Tibial nerve (tissue), 4 donors: ENCODE data around the gene APBB1. TPM values are rescaled to one million over a fixed set of nuclear protein-coding genes. Genes with fewer than 3 reads are reported as not detected.
"Not testable (repeated sequence)": the region's sequence is repeated elsewhere in the genome, so short reads cannot be mapped to it uniquely, and the experiment has no call there.

ENCODE experiments used
- DNase-seq, 2 donors: peaks; one replicate each; pipeline ENCODE4 v3.0.0-alpha.2; 2019; ENCODE audit warnings: low spot score in 2 of 2
- H3K27ac ChIP-seq, 4 donors: fragments of 200-600 bp; sonication (generic) in 3 of 4; one replicate each; pipeline ENCODE4 v1.5.1; 2017 to 2019; ENCODE audit warnings: mild to moderate bottlenecking in 1 of 4
- H3K27me3 ChIP-seq, 2 donors: fragments of 200-600 bp; sonication (generic) in 1 of 2; one replicate each; pipeline versions ENCODE4 v1.5.1 to v1.6.0; 2017 to 2019
- H3K36me3 ChIP-seq, 3 donors: fragments of 200-600 bp; sonication (generic); one replicate each; pipeline ENCODE4 v1.5.1; 2018 to 2019
- H3K4me1 ChIP-seq, 4 donors: fragments of 200-600 bp; sonication (generic) in 3 of 4; one replicate each; pipeline ENCODE4 v1.5.1; 2017 to 2019
- H3K4me3 ChIP-seq, 4 donors: fragments of 200-600 bp; sonication (generic) in 3 of 4; one replicate each; pipeline ENCODE4 v1.5.1; 2017 to 2019; ENCODE audit warnings: mild to moderate bottlenecking in 1 of 4, moderate library complexity in 1 of 4
- H3K9me3 ChIP-seq, 4 donors: fragments of 200-600 bp; sonication (generic) in 3 of 4; one replicate each; pipeline ENCODE4 v1.5.1; 2017 to 2019
- CTCF ChIP-seq, 5 experiments: fragments of 200-600 bp in 3 of 5; fragments of 450-650 bp in 2 of 5; sonication (generic) in 3 of 5; IDR thresholded peaks; one replicate each; pipeline ENCODE4 v1.5.1; 2016 to 2019; ENCODE audit warnings: antibody characterized with exemption in 5 of 5, mild to moderate bottlenecking in 3 of 5, moderate library complexity in 2 of 5
- EP300 ChIP-seq, 2 donors: sonication (generic); formaldehyde crosslinking; IDR thresholded peaks; one replicate each; pipeline ENCODE4 v1.6.1; 2017; ENCODE audit warnings: antibody characterized with exemption in 2 of 2, mild to moderate bottlenecking in 1 of 2
- POLR2A ChIP-seq, 2 donors: fragments of 450-650 bp; IDR thresholded peaks; one replicate each; pipeline ENCODE4 v1.6.1; 2017; ENCODE audit warnings: antibody characterized with exemption in 2 of 2, mild to moderate bottlenecking in 2 of 2, moderate library complexity in 2 of 2
- WGBS, 2 donors: methylation state at CpG; one replicate each; pipeline ENCODE4 v1.1.5; 2018; 5-methylcytosine and 5-hydroxymethylcytosine counted together
- total RNA-seq, 4 donors: library from RNA; depleted of rRNA; stranded (reverse); fragments of >200 nt; gene quantifications; one replicate each; pipeline ENCODE4 v1.1.0, GENCODE V29; 2016

The APBB1 gene
- total RNA-seq, 4 donors from 2014 or later = 56.1 to 67.6 (median 62.8) TPM

GRCh38 chr11:6393989-6394670, 24.8 kb downstream of the APBB1 start:
- Histone ChIP-seq H3K27ac (no peak overlapping the region), H3K4me1 (peaks cover 0 to 28% (median 15%) of the 10 kb centered on the region in 4 donors), H3K27me3 (no peaks in the 10 kb centered on the region), H3K4me3 (no peak overlapping the region), H3K9me3 (no peaks in the 10 kb centered on the region), H3K36me3 (peaks cover 0 to 64% (median 3%) of the 10 kb centered on the region in 3 donors)
- 84 to 91% methylated on average over 16 of the region's 16 CpGs for WGBS, 2 donors
- TF ChIP-seq EP300 (IDR thresholded peaks at IDR 0.05) (no peak), POLR2A (IDR thresholded peaks at IDR 0.05) (no peak)
- no peak for DNase-seq

GRCh38 chr11:6392251-6392650, 26.6 kb downstream of the APBB1 start:
- H3K4me3 ChIP-seq, DNase-seq, H3K27me3 ChIP-seq, H3K9me3 ChIP-seq, H3K27ac ChIP-seq: not testable (repeated sequence)
- Histone ChIP-seq H3K36me3 (peaks cover 0 to 48% (median 0%) of the 10 kb centered on the region in 3 donors), H3K4me1 (peaks cover 0 to 46% (median 20%) of the 10 kb centered on the region in 4 donors)
- WGBS, 2 donors = 91 to 96% methylated on average over 4 of the region's 4 CpGs

GRCh38 chr11:6391537-6392134, 27.3 kb downstream of the APBB1 start:
- H3K4me3 ChIP-seq = peak overlapping the region in 2 of 4 donors; percentile 80 to 90
- TF ChIP-seq CTCF (IDR thresholded peaks at IDR 0.05) (no peak), POLR2A (IDR thresholded peaks at IDR 0.05) (no peak), EP300 (IDR thresholded peaks at IDR 0.05) (no peak)
- H3K27ac ChIP-seq = peak overlapping the region in 1 of 4 donors; percentile 92
- peaks cover 0 to 43% (median 0%) of the 10 kb centered on the region in 3 donors for H3K36me3 ChIP-seq
- H3K4me1 ChIP-seq = peaks cover 0 to 46% (median 20%) of the 10 kb centered on the region in 4 donors
- no peaks in the 10 kb centered on the region for H3K27me3 ChIP-seq
- DNase-seq = no peak
- WGBS, 2 donors = 92 to 97% methylated on average over 8 to 15 of the region's 18 CpGs
- no peaks in the 10 kb centered on the region for H3K9me3 ChIP-seq

- no peaks in the 10 kb centered on the region for H3K27me3 ChIP-seq
- 29 to 45% methylated on average over 13 to 19 of the region's 19 CpGs for WGBS, 2 donors
- H3K9me3 ChIP-seq = no peaks in the 10 kb centered on the region
- H3K36me3 ChIP-seq = peaks cover 0 to 40% (median 0%) of the 10 kb centered on the region in 3 donors
- no peak for TF ChIP-seq EP300 (IDR thresholded peaks at IDR 0.05)
- TF ChIP-seq POLR2A (IDR thresholded peaks at IDR 0.05) = no peak
- no peak for TF ChIP-seq CTCF (IDR thresholded peaks at IDR 0.05)
- peak overlapping the region; percentile 73 to 91 (median 85) for H3K4me3 ChIP-seq
- peaks cover 0 to 46% (median 20%) of the 10 kb centered on the region in 4 donors for H3K4me1 ChIP-seq
- H3K27ac ChIP-seq = peak overlapping the region; percentile 82 to 92 (median 90)
- DNase-seq = no peak
These were observed 28.0 kb downstream of the APBB1 start for GRCh38 chr11:6390718-6391469.

GRCh38 chr11:6389905-6390717, 28.8 kb downstream of the APBB1 start, which contains the start of gene SMPD1:
Gene SMPD1, plus strand, starts transcription at chr11:6390474. Its CDS starts 125 bp downstream, at chr11:6390599.
- WGBS, 2 donors = 1 to 2% methylated on average over 13 to 35 of the region's 63 CpGs
- peak within 1 kb of the TSS; percentile 73 to 91 (median 85) for H3K4me3 ChIP-seq
- TF ChIP-seq EP300 (IDR thresholded peaks at IDR 0.05) (peak; percentile 51 to 88), CTCF (IDR thresholded peaks at IDR 0.05) (peak in 1 of 5 experiments; percentile 23), POLR2A (IDR thresholded peaks at IDR 0.05) (peak; percentile 9 to 81)
- H3K27me3 ChIP-seq = no peaks in the 10 kb centered on the region
- H3K4me1 ChIP-seq = peaks cover 0 to 46% (median 20%) of the 10 kb centered on the region in 4 donors
- peak; percentile 83 to 85 for DNase-seq
- peaks cover 0 to 32% (median 0%) of the 10 kb centered on the region in 3 donors for H3K36me3 ChIP-seq
- no peaks in the 10 kb centered on the region for H3K9me3 ChIP-seq
- peak within 1 kb of the TSS; percentile 82 to 92 (median 90) for H3K27ac ChIP-seq
